ENCODE results near the gene PTPRN2.

PTPRN2 gene

DNA sequence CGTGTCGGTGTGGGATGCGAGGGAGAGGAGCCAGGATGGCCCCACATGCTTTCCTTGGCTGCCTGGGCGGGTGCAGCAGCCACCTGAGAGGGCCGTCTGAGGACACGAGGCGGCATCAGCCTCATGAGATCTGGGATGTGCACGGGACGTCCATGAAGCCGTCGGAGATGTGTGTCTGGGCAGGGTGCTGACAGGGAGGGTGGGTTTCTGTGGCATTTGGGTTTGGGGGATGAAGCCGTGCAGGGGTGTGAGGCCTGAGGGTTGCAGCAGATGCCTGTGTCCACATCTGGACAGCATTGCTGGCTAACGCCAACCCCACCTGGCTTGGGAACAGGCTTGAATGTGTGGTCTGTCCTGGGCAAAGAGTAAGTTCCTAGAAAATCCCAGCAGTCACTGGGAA, 1071.3 kb downstream of the PTPRN2 start:
- Histone ChIP-seq H3K18ac (ENCODE audit: low read length) (peak overlapping the region; percentile 48), H4K91ac (ENCODE audit: low read depth, low read length, poor library complexity) (no peak overlapping the region), H3K23ac (ENCODE audit: low read depth, low read length, poor library complexity) (no peak overlapping the region), H4K8ac (ENCODE audit: low read depth, low read length) (no peak overlapping the region), H2BK15ac (ENCODE audit: low read length) (peak overlapping the region; percentile 85), H3K4me2 (ENCODE audit: insufficient read depth, low read length, poor library complexity, severe bottlenecking) (no peak overlapping the region), H3K4ac (ENCODE audit: low read length) (peak overlapping the region; percentile 84), H3K4me1 (ENCODE audit: control insufficient read depth in 2 of 2, insufficient read depth in 1 of 2, low read depth in 1 of 2, low read length in 2 of 2) (peaks cover 11 to 15% of the 10 kb centered on the region in 2 donors), H2AK5ac (ENCODE audit: low read depth, low read length) (peak overlapping the region; percentile 28), H3K9ac (ENCODE audit: low read depth, low read length, poor library complexity) (peak overlapping the region; percentile 21), H2BK5ac (ENCODE audit: low read length) (no peak overlapping the region), H2BK120ac (ENCODE audit: low read depth, low read length) (no peak overlapping the region), H3K36me3 (replicated peaks in 1 of 2; ENCODE audit: control insufficient read depth in 2 of 2, insufficient read depth in 2 of 2, low read length in 2 of 2) (no peaks in the 10 kb centered on the region), H3K14ac (ENCODE audit: low read length) (no peak overlapping the region), H3K4me3 (ENCODE audit: low read length in 2 of 2) (no peak overlapping the region), H3K27me3 (ENCODE audit: control insufficient read depth in 3 of 3, insufficient read depth in 3 of 3, low read depth in 1 of 3, low read length in 3 of 3) (no peaks in the 10 kb centered on the region), H3K79me1 (ENCODE audit: low read depth, low read length) (peaks cover 1% of the 10 kb centered on the region), H3K9me3 (replicated peaks in 1 of 2; ENCODE audit: control insufficient read depth in 2 of 2, insufficient read depth in 1 of 2, low read depth in 1 of 2, low read length in 2 of 2) (peaks cover 8 to 9% of the 10 kb centered on the region in 2 donors), H3K27ac (replicated peaks; ENCODE audit: low read length) (no peak overlapping the region), H2AFZ (ENCODE audit: low read length) (no peak overlapping the region), H2BK12ac (ENCODE audit: low read length) (no peak overlapping the region)
- DNase-seq (ENCODE audit: low spot score), result no peak
- no CpG with 5 or more reads among the region's 13 CpGs for WGBS, 2 donors (ENCODE audit: extremely low coverage in 2 of 2, insufficient read length in 2 of 2, insufficient replicate concordance in 1 of 2)

- Histone ChIP-seq H3K79me1 (ENCODE audit: low read depth, low read length) (peaks cover 1% of the 10 kb centered on the region), H3K4me2 (ENCODE audit: insufficient read depth, low read length, poor library complexity, severe bottlenecking) (no peak overlapping the region), H3K4me1 (ENCODE audit: control insufficient read depth in 2 of 2, insufficient read depth in 1 of 2, low read depth in 1 of 2, low read length in 2 of 2) (peaks cover 11% of the 10 kb centered on the region in 2 donors), H2BK15ac (ENCODE audit: low read length) (peak overlapping the region; percentile 75), H3K14ac (ENCODE audit: low read length) (peak overlapping the region; percentile 38), H2AK5ac (ENCODE audit: low read depth, low read length) (peak overlapping the region; percentile 56), H2AFZ (ENCODE audit: low read length) (no peak overlapping the region), H3K27me3 (ENCODE audit: control insufficient read depth in 3 of 3, insufficient read depth in 3 of 3, low read depth in 1 of 3, low read length in 3 of 3) (no peaks in the 10 kb centered on the region), H3K36me3 (replicated peaks in 1 of 2; ENCODE audit: control insufficient read depth in 2 of 2, insufficient read depth in 2 of 2, low read length in 2 of 2) (no peaks in the 10 kb centered on the region), H3K18ac (ENCODE audit: low read length) (peak overlapping the region; percentile 92), H4K8ac (ENCODE audit: low read depth, low read length) (no peak overlapping the region), H3K9me3 (replicated peaks in 1 of 2; ENCODE audit: control insufficient read depth in 2 of 2, insufficient read depth in 1 of 2, low read depth in 1 of 2, low read length in 2 of 2) (peaks cover 8 to 9% of the 10 kb centered on the region in 2 donors), H3K23ac (ENCODE audit: low read depth, low read length, poor library complexity) (peak overlapping the region; percentile 73), H3K27ac (replicated peaks; ENCODE audit: low read length) (no peak overlapping the region), H2BK12ac (ENCODE audit: low read length) (peak overlapping the region; percentile 22), H2BK5ac (ENCODE audit: low read length) (peak overlapping the region; percentile 53), H2BK120ac (ENCODE audit: low read depth, low read length) (no peak overlapping the region), H3K4ac (ENCODE audit: low read length) (no peak overlapping the region), H3K9ac (ENCODE audit: low read depth, low read length, poor library complexity) (no peak overlapping the region), H3K4me3 (ENCODE audit: low read length in 2 of 2) (no peak overlapping the region), H4K91ac (ENCODE audit: low read depth, low read length, poor library complexity) (no peak overlapping the region)
- no peak for DNase-seq (ENCODE audit: low spot score)
- WGBS, 2 donors (ENCODE audit: extremely low coverage in 2 of 2, insufficient read length in 2 of 2, insufficient replicate concordance in 1 of 2), result no CpG with 5 or more reads among the region's 21 CpGs
Observed at GRCh38 chr7:157515342-157516041, 1072.1 kb downstream of the PTPRN2 start.

DNA sequence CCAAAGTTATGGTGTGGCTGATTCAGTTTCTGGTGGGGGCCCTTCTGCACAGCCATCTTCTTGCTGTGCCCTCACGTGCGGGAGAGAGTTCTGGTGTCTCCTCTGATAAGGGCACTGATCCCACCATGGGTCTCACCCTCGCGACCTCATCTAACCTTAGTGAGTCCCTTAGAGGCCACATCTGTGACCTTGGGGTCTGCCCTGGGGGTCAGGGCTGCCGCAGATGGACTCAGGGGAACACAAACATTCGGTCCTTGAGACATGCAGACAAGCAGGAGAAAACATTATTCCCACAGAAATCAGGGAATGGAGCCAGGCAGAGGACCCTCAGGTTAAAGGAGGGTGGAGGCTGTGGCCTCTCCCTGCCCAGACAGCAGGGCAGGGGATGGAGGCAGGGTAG, 1072.9 kb downstream of the PTPRN2 start:
- no CpG with 5 or more reads among the region's 6 CpGs for WGBS, 2 donors (ENCODE audit: extremely low coverage in 2 of 2, insufficient read length in 2 of 2, insufficient replicate concordance in 1 of 2)
- no peaks in the 10 kb centered on the region for H3K27me3 ChIP-seq (ENCODE audit: control insufficient read depth in 3 of 3, insufficient read depth in 3 of 3, low read depth in 1 of 3, low read length in 3 of 3)
- H2BK15ac ChIP-seq (ENCODE audit: low read length), result no peak overlapping the region
- no peak overlapping the region for H3K14ac ChIP-seq (ENCODE audit: low read length)
- no peak overlapping the region for H3K4me3 ChIP-seq (ENCODE audit: low read length in 2 of 2)
- no peak overlapping the region for H3K23ac ChIP-seq (ENCODE audit: low read depth, low read length, poor library complexity)
- H2BK120ac ChIP-seq (ENCODE audit: low read depth, low read length), result no peak overlapping the region
- H3K4me1 ChIP-seq (ENCODE audit: control insufficient read depth in 2 of 2, insufficient read depth in 1 of 2, low read depth in 1 of 2, low read length in 2 of 2), result peaks cover 8 to 9% of the 10 kb centered on the region in 2 donors
- H2BK12ac ChIP-seq (ENCODE audit: low read length), result no peak overlapping the region
- no peak overlapping the region for H3K4me2 ChIP-seq (ENCODE audit: insufficient read depth, low read length, poor library complexity, severe bottlenecking)
- no peak for DNase-seq (ENCODE audit: low spot score)
- no peak overlapping the region for H3K18ac ChIP-seq (ENCODE audit: low read length)
- no peaks in the 10 kb centered on the region for H3K36me3 ChIP-seq (replicated peaks in 1 of 2; ENCODE audit: control insufficient read depth in 2 of 2, insufficient read depth in 2 of 2, low read length in 2 of 2)
- peaks cover 1% of the 10 kb centered on the region for H3K79me1 ChIP-seq (ENCODE audit: low read depth, low read length)
- H2AFZ ChIP-seq (ENCODE audit: low read length), result no peak overlapping the region
- H3K27ac ChIP-seq (replicated peaks; ENCODE audit: low read length), result no peak overlapping the region
- no peak overlapping the region for H3K9ac ChIP-seq (ENCODE audit: low read depth, low read length, poor library complexity)
- no peak overlapping the region for H2AK5ac ChIP-seq (ENCODE audit: low read depth, low read length)
- H3K4ac ChIP-seq (ENCODE audit: low read length), result no peak overlapping the region
- H4K91ac ChIP-seq (ENCODE audit: low read depth, low read length, poor library complexity), result no peak overlapping the region
- H3K9me3 ChIP-seq (replicated peaks in 1 of 2; ENCODE audit: control insufficient read depth in 2 of 2, insufficient read depth in 1 of 2, low read depth in 1 of 2, low read length in 2 of 2), result peaks cover 8 to 9% of the 10 kb centered on the region in 2 donors
- H4K8ac ChIP-seq (ENCODE audit: low read depth, low read length), result no peak overlapping the region
- no peak overlapping the region for H2BK5ac ChIP-seq (ENCODE audit: low read length)

GRCh38 chr7:157514306-157514705, 1073.3 kb downstream of the PTPRN2 start:
- Histone ChIP-seq H3K79me1 (ENCODE audit: low read depth, low read length) (peaks cover 1% of the 10 kb centered on the region), H2AK5ac (ENCODE audit: low read depth, low read length) (no peak overlapping the region), H3K27ac (replicated peaks; ENCODE audit: low read length) (no peak overlapping the region), H3K14ac (ENCODE audit: low read length) (no peak overlapping the region), H2BK120ac (ENCODE audit: low read depth, low read length) (no peak overlapping the region), H3K4ac (ENCODE audit: low read length) (no peak overlapping the region), H3K36me3 (replicated peaks in 1 of 2; ENCODE audit: control insufficient read depth in 2 of 2, insufficient read depth in 2 of 2, low read length in 2 of 2) (no peaks in the 10 kb centered on the region), H4K8ac (ENCODE audit: low read depth, low read length) (no peak overlapping the region), H3K23ac (ENCODE audit: low read depth, low read length, poor library complexity) (no peak overlapping the region), H4K91ac (ENCODE audit: low read depth, low read length, poor library complexity) (no peak overlapping the region), H3K27me3 (ENCODE audit: control insufficient read depth in 3 of 3, insufficient read depth in 3 of 3, low read depth in 1 of 3, low read length in 3 of 3) (no peaks in the 10 kb centered on the region), H2BK5ac (ENCODE audit: low read length) (no peak overlapping the region), H3K4me3 (ENCODE audit: low read length in 2 of 2) (no peak overlapping the region), H2AFZ (ENCODE audit: low read length) (no peak overlapping the region), H2BK15ac (ENCODE audit: low read length) (no peak overlapping the region), H3K9me3 (replicated peaks in 1 of 2; ENCODE audit: control insufficient read depth in 2 of 2, insufficient read depth in 1 of 2, low read depth in 1 of 2, low read length in 2 of 2) (peaks cover 8 to 9% of the 10 kb centered on the region in 2 donors), H3K4me1 (ENCODE audit: control insufficient read depth in 2 of 2, insufficient read depth in 1 of 2, low read depth in 1 of 2, low read length in 2 of 2) (peaks cover 8 to 9% of the 10 kb centered on the region in 2 donors), H3K18ac (ENCODE audit: low read length) (no peak overlapping the region), H2BK12ac (ENCODE audit: low read length) (no peak overlapping the region), H3K9ac (ENCODE audit: low read depth, low read length, poor library complexity) (no peak overlapping the region), H3K4me2 (ENCODE audit: insufficient read depth, low read length, poor library complexity, severe bottlenecking) (no peak overlapping the region)
- no CpG with 5 or more reads among the region's 11 CpGs for WGBS, 2 donors (ENCODE audit: extremely low coverage in 2 of 2, insufficient read length in 2 of 2, insufficient replicate concordance in 1 of 2)
- DNase-seq (ENCODE audit: low spot score), result no peak
